ENCODE data around the gene TBC1D3B.
"Not testable (repeated sequence)": the region's sequence is repeated elsewhere in the genome, so short reads cannot be mapped to it uniquely, and the experiment has no call there.

TBC1D3B gene

DNA sequence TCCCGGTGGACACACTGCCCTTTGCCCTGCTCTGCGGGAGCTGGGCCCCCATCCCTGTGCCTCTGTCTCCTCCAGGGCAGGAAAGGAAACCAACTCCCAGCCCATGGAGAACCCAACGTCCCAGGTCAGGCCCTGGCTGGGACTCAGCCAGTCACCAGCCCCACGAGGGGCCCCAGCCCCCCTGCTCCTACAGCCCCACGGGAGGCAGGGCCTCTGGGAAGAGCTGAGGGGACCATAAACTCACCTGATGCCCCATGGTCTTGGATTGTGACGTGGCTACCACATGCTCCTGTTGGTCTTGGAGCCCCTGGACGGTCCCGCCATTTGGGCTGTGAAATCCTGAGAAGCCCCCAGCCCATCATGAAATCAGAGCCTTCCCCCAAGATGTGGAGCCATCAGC lies 7.6 kb downstream of the TBC1D3B start:
- DNase-seq, result not testable (repeated sequence)

DNA sequence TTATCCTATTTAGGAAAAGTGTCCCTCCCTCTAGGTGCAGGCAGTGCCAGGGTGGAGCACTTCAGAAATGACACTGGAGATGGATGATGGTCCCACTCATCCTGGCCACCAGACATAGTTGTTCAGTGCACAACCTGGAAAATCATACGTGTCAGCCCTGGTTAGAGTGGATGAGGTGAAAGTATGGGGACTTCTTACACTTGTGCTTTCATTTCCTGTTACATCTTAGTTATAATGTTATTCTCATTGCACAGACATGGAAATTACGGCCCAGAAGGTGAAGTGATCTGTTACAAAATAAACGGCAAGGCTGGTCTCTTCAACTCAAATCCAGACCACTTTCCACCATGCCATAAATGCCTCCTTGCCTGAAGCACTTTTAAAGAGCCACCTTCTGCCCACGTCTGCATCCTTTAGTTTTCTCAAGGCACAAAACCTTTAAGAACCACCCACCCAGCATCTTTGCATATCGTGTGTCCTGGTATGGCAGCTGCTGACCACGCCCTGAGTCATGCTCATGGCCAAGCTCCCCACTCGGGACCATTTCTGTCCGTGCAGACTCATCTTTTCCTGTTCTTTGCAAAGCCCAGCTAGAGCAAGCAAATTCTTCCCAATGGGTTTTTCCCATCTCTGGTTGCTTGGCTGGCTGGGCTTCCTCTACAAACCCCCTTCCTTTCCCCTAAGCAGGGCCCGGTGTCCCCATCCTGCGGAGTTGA lies 22.4 kb downstream of the TBC1D3B start:
- DNase-seq, result no peak

- DNase-seq, result no peak
Measured at GRCh38 chr17:36152639-36153120, 23.8 kb downstream of the TBC1D3B start.

- DNase-seq, result no peak
Measured at GRCh38 chr17:36151891-36152638, 24.4 kb downstream of the TBC1D3B start.

- no peak for DNase-seq
Measured at GRCh38 chr17:36149296-36149820, 27.1 kb downstream of the TBC1D3B start.

DNA sequence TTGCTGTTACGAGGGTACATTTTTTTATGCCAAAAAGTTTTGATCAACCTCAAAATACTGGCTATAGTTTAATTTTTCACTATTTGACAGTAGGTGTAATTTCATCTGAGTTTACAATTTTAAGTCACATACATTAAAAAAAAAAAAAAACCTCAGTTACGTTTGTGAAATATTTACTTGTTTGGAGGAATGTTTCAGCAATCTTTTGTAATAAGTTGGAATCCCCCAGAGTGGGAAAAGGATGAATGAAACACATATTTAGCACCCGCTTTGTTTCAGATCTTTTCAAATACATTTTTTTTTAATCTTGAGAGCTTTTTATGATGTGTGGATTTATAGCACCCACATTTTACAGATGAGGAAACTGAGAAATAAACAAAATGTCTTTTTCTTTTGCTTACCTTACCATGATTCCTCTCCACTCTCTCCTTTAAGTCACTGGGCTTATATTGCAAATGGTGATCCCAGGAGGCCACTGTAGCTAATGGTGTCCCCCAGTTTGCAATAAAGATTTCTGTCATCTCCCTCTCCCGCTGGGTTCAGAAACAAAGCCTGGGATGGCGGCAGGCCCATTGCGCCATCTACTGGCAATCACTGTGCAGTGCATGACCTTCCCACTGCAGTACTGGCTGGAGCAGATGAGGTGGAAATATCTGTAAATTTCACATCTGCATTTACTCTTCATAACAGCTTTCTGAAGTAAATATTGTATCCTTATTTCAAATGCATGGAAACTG lies 27.7 kb downstream of the TBC1D3B start:
- no peak for DNase-seq

DNA sequence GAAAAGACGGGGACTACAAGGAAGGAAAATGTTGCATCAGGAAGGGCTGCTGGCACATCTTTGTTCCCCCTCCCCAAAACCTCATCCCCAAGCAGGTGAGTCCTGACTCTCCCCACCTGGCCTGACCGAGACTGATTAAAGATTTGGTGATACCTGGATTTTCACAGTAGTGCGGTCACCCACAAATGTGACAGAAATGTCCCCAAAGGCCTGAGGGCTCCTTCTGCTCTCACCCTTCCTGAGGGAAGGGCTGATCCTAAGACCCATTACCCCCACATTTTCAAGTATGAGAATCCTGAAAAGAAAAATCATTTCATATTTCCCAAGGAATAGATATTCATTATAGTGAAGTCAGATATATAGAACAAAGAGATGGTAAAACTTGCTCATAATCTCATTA lies 28.8 kb downstream of the TBC1D3B start:
- DNase-seq, result no peak

DNA sequence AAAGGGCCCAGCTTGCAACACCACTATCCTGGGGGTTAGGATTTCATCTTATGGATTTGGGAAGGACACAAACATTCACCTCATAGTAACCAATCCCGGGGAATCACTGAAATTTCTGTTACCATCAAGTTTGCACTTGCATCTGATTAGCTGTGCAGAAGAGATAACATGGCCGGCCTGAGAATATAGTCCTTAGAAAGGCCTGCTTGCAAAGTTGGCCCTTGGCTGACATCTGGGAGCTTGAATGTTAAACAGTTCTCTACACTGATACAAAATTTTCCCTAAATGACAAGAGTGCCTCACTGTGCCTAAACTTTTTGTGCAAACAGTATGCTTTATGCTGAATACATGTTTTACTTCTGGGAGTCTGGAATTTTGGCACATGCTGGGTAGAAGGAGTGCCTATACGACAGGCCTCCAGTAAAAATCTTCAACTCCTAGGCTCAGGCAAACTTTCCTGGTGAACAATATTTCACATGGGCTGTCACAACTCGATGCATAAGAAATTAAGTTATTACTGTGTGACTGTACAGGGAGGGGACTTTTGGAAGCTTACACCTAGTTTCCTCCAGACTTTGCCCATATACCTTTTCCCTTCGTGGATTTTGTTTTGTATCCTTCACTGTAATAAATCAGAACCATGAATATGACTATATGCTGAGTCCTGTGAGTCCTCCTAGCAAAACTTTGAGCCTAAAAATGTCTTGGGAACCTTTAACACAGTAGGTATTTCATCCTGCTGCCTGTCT lies 31.3 kb downstream of the TBC1D3B start:
- DNase-seq, result no peak

GRCh38 chr17:36144014-36144413 lies 32.4 kb downstream of the TBC1D3B start:
- DNase-seq, result no peak

DNA sequence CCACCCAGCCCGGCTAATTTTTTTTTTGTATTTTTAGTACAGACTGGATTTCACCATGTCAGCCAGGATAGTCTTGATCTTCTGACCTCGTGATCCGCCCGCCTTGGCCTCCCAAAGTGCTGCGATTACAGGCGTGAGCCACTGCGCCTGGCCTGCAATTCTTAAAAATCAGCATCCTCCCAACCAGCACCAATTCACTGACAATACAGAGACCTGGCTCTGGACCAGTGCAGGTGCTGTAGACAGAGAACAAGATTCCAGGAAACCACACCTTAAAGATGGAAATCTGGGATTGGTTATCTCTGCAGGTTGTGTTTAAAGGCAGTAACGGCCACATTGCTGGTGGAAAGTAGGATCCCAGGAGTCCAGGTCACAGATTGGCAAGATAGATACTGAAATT lies 33.6 kb downstream of the TBC1D3B start:
- no peak for DNase-seq

DNA sequence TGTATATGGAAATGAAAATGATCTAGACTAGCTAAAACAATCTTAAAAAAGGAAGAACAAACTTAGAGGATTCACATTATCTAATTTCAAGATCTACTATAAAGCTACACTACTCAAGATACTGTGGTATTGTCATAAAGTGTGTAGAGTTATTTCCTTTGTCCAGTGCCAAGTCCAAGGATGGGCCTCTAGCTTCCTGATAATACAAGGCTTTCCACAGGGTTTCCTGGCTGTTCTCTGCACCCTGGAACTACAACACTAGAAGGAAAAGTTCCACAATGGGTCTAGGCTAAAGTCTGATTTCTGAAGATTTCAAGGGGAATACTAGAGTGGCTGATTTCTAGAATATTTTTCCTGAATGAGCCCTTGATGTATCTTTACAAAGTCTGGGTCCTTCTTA lies 34.2 kb downstream of the TBC1D3B start:
- no peak for DNase-seq

- no peak for DNase-seq
Measured at GRCh38 chr17:36136439-36136838, 40.0 kb downstream of the TBC1D3B start.

DNA sequence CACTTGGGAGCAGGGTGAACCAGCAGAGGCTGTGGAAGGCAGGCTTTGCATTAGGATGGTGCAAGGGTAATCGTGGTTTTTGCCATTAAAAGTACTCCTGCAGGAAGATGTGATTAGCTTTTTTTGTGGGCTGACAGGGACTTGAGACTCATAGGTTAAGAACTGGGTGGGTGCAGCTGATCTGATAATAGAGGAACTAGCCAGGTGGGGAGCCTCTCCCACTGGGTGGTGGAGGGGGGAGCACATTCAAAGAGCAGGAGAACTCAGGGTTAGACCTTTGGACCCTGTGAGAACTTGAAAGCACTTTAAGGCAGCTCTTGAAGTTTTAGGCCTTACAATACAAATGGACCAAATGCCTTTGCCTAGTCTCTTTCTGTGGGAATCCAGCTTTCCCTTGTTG lies 40.4 kb downstream of the TBC1D3B start:
- DNase-seq, result no peak

DNA sequence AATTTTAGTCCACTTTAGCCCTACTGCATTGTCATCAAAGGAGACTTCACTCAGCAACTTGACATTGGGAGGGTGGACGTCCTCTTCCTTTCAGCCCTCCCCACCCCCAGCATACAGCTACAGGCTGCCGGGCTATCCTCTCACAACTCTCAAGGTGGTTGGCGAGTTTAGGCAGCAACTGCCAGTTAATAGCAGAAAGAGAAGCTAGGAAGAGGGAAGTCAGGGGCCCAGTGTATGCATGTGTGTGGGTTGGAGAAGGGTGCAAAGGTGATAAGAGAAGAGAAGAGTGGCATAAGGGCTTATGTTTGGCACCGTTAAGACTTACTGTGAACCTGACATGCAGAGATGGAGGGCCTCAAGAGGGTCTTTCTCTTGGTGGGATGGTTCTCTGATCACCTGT lies 41.0 kb downstream of the TBC1D3B start:
- no peak for DNase-seq

GRCh38 chr17:36133602-36134236 lies 42.7 kb downstream of the TBC1D3B start:
- no peak for DNase-seq

GRCh38 chr17:36132421-36132831 lies 44.0 kb downstream of the TBC1D3B start:
- no peak for DNase-seq

DNA sequence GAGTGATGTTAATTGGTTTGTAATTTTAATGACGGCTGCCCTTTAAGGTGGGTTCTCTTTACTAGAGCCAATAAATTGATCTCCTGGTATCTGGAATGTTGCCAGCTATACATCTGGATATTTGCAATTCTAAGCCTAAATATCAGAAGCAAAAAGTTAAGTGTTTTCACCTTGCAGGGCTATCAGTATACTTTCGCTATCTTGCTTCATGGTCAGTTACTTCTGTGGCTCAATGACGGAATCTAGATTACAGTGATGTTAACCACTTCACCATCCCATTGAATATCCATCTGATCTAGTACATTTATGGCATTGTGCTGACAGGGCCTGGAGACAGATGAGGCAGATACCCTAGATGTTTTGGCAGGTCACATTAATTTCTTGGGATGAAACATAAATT lies 44.5 kb downstream of the TBC1D3B start:
- no peak for DNase-seq

- no peak for DNase-seq
Measured at GRCh38 chr17:36131421-36131820, 45.0 kb downstream of the TBC1D3B start.

DNA sequence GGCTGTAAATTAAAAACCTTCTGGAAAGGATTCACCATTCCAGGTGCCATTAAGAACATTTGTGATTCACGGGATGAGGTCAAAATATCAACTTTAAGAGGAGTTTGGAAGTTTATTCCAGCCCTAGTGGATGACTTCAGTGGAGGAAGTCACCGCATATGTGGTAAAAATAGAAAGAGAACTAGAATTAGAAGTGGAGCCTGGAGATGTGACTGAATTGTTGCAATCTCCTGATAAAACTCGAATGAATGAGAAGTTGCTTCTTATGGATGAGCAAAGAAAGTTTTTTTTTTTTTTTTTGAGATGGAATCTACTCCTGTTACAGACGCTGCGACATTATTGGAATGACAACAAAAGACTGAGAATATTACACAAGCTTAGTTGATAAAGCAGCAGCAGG lies 46.1 kb downstream of the TBC1D3B start:
- DNase-seq, result no peak

GRCh38 chr17:36129616-36130015 lies 46.8 kb downstream of the TBC1D3B start:
- DNase-seq, result no peak

GRCh38 chr17:36128411-36128978 lies 47.9 kb downstream of the TBC1D3B start:
- DNase-seq, result no peak

DNA sequence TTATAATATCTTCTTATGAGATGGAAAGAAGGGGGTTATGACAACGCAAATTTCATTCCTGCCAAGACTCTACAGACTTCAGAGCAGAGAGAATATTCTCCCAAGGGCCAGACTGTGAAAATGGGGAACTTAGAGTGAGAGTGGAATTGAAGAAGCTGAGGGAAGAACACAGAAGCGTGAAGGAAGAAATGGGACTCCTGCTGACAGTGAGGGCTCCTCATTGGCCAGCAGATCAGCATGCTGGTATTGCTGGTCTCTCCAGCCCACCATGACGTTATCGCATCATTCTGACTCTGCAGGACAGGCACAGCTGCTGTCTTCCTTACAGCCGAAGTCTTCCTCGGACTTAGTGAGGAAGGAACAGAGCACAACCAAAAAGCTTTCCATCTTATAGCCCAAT lies 48.5 kb downstream of the TBC1D3B start:
- no peak for DNase-seq
